Measurements from ENCODE around the gene CRYBG1.

CRYBG1 gene

DNA sequence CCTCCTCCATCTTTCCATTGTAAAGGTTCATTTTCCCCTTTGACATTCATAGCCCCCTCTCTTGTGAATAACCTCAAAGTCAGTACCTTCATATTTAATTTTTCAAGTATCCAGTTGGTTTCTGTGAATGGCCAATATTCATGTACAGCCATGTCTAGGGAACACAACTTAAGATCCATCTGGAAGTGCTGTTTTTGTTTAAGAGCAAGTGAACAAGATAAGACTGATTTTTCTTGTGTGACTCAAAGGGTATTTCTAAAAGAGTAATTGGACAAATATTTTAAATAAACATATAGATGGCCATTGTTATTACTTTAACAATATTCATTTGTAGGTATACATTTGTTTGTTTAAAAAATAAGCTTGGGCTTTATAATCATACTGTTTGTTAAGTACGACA lies 175.8 kb downstream of the CRYBG1 start:
- whole genome bisulfite sequencing, 2 donors (ENCODE audit: extremely low coverage in 2 of 2, insufficient read length in 2 of 2, insufficient replicate concordance in 1 of 2) = no CpG with 5 or more reads among the region's 1 CpG
- Histone ChIP-seq H3K79me1 (ENCODE audit: low read depth, low read length) (no peaks in the 10 kb centered on the region), H4K91ac (ENCODE audit: low read depth, low read length, poor library complexity) (no peak overlapping the region)

DNA sequence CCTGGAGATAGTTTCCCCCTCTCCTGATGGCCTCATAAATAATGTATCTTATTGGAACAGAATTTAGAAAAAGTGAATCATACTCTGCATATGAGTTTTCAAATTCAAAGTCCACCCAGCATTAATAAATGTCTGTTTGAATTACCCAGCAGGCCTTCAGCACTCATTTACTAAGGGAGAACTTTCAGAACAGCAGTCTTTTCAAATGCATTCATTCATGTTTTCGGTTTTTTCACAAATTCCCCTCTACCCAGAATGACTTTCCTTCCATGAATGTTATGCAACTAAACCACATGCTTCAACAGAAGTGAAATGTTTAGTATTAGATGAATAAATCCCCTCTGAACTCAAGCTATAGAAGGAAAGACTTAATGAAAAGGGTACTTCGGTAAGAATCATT lies 176.3 kb downstream of the CRYBG1 start:
- no peak overlapping the region for H2AFZ ChIP-seq (ENCODE audit: low read length)
- no peak overlapping the region for H3K4me3 ChIP-seq (ENCODE audit: low read length in 2 of 2)
- peaks cover 0 to 26% (median 0%) of the 10 kb centered on the region in 3 experiments for H3K27me3 ChIP-seq (ENCODE audit: control insufficient read depth in 3 of 3, insufficient read depth in 3 of 3, low read depth in 1 of 3, low read length in 3 of 3)
- no peak overlapping the region for H3K4me2 ChIP-seq (ENCODE audit: insufficient read depth, low read length, poor library complexity, severe bottlenecking)
- H3K4me1 ChIP-seq (ENCODE audit: control insufficient read depth in 2 of 2, insufficient read depth in 1 of 2, low read depth in 1 of 2, low read length in 2 of 2) = peaks cover 2 to 3% of the 10 kb centered on the region in 2 donors
- no peaks in the 10 kb centered on the region for H3K79me1 ChIP-seq (ENCODE audit: low read depth, low read length)
- H3K23ac ChIP-seq (ENCODE audit: low read depth, low read length, poor library complexity) = no peak overlapping the region
- no peak overlapping the region for H2BK120ac ChIP-seq (ENCODE audit: low read depth, low read length)
- H3K9me3 ChIP-seq (replicated peaks in 1 of 2; ENCODE audit: control insufficient read depth in 2 of 2, insufficient read depth in 1 of 2, low read depth in 1 of 2, low read length in 2 of 2) = no peaks in the 10 kb centered on the region
- no peak overlapping the region for H3K9ac ChIP-seq (ENCODE audit: low read depth, low read length, poor library complexity)
- H3K27ac ChIP-seq (replicated peaks; ENCODE audit: low read length) = no peak overlapping the region
- no peak overlapping the region for H3K18ac ChIP-seq (ENCODE audit: low read length)
- H3K36me3 ChIP-seq (replicated peaks in 1 of 2; ENCODE audit: control insufficient read depth in 2 of 2, insufficient read depth in 2 of 2, low read length in 2 of 2) = no peaks in the 10 kb centered on the region
- no CpG with 5 or more reads among the region's 2 CpGs for WGBS, 2 donors (ENCODE audit: extremely low coverage in 2 of 2, insufficient read length in 2 of 2, insufficient replicate concordance in 1 of 2)
- H2BK12ac ChIP-seq (ENCODE audit: low read length) = no peak overlapping the region
- no peak overlapping the region for H3K4ac ChIP-seq (ENCODE audit: low read length)
- no peak overlapping the region for H4K91ac ChIP-seq (ENCODE audit: low read depth, low read length, poor library complexity)
- no peak overlapping the region for H2BK15ac ChIP-seq (ENCODE audit: low read length)
- no peak overlapping the region for H2BK5ac ChIP-seq (ENCODE audit: low read length)
- DNase-seq (ENCODE audit: low spot score) = no peak
- H3K14ac ChIP-seq (ENCODE audit: low read length) = no peak overlapping the region
- no peak overlapping the region for H2AK5ac ChIP-seq (ENCODE audit: low read depth, low read length)
- no peak overlapping the region for H4K8ac ChIP-seq (ENCODE audit: low read depth, low read length)

More for the DNA sequence above, 175.8 kb downstream of the CRYBG1 start:
- Histone ChIP-seq H3K27ac (replicated peaks; ENCODE audit: low read length) (no peak overlapping the region), H3K23ac (ENCODE audit: low read depth, low read length, poor library complexity) (no peak overlapping the region), H4K8ac (ENCODE audit: low read depth, low read length) (no peak overlapping the region), H3K4me3 (ENCODE audit: low read length in 2 of 2) (no peak overlapping the region), H2BK5ac (ENCODE audit: low read length) (no peak overlapping the region), H2BK15ac (ENCODE audit: low read length) (no peak overlapping the region), H2BK12ac (ENCODE audit: low read length) (no peak overlapping the region), H3K27me3 (ENCODE audit: control insufficient read depth in 3 of 3, insufficient read depth in 3 of 3, low read depth in 1 of 3, low read length in 3 of 3) (peaks cover 0 to 26% (median 0%) of the 10 kb centered on the region in 3 experiments), H3K14ac (ENCODE audit: low read length) (no peak overlapping the region), H3K9me3 (replicated peaks in 1 of 2; ENCODE audit: control insufficient read depth in 2 of 2, insufficient read depth in 1 of 2, low read depth in 1 of 2, low read length in 2 of 2) (no peaks in the 10 kb centered on the region), H3K4ac (ENCODE audit: low read length) (no peak overlapping the region), H3K4me1 (ENCODE audit: control insufficient read depth in 2 of 2, insufficient read depth in 1 of 2, low read depth in 1 of 2, low read length in 2 of 2) (peaks cover 2 to 3% of the 10 kb centered on the region in 2 donors), H3K36me3 (replicated peaks in 1 of 2; ENCODE audit: control insufficient read depth in 2 of 2, insufficient read depth in 2 of 2, low read length in 2 of 2) (no peaks in the 10 kb centered on the region), H3K18ac (ENCODE audit: low read length) (no peak overlapping the region), H2AFZ (ENCODE audit: low read length) (no peak overlapping the region), H2AK5ac (ENCODE audit: low read depth, low read length) (no peak overlapping the region), H2BK120ac (ENCODE audit: low read depth, low read length) (no peak overlapping the region), H3K9ac (ENCODE audit: low read depth, low read length, poor library complexity) (no peak overlapping the region), H3K4me2 (ENCODE audit: insufficient read depth, low read length, poor library complexity, severe bottlenecking) (no peak overlapping the region)
- no peak for DNase-seq (ENCODE audit: low spot score)

DNA sequence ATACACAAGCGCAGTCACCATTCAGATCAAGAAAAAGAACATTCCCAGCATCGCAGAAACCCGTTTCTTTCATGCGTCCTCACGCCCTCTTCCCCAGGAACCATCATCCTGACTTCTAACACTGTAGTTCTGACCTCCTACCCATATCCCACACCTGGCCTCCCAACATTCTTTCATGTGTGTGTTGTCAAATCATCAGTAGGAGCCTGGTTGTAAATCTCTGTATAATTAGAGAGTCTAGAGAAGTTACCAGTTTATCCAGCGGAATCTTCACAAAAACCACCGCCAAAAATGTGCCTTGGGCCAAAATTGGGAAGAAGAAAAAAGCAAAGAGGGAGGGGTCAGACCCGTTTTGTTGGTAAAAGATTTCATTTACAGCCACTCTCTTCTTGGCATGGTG lies 177.1 kb downstream of the CRYBG1 start:
- DNase-seq (ENCODE audit: low spot score) = no peak
- no peak overlapping the region for H2BK12ac ChIP-seq (ENCODE audit: low read length)
- peaks cover 0 to 26% (median 0%) of the 10 kb centered on the region in 3 experiments for H3K27me3 ChIP-seq (ENCODE audit: control insufficient read depth in 3 of 3, insufficient read depth in 3 of 3, low read depth in 1 of 3, low read length in 3 of 3)
- H3K4me3 ChIP-seq (ENCODE audit: low read length in 2 of 2) = no peak overlapping the region
- H4K91ac ChIP-seq (ENCODE audit: low read depth, low read length, poor library complexity) = no peak overlapping the region
- no peak overlapping the region for H3K18ac ChIP-seq (ENCODE audit: low read length)
- no peak overlapping the region for H2BK15ac ChIP-seq (ENCODE audit: low read length)
- WGBS, 2 donors (ENCODE audit: extremely low coverage in 2 of 2, insufficient read length in 2 of 2, insufficient replicate concordance in 1 of 2) = no CpG with 5 or more reads among the region's 8 CpGs
- no peak overlapping the region for H3K27ac ChIP-seq (replicated peaks; ENCODE audit: low read length)
- no peak overlapping the region for H2BK5ac ChIP-seq (ENCODE audit: low read length)
- no peak overlapping the region for H3K4me2 ChIP-seq (ENCODE audit: insufficient read depth, low read length, poor library complexity, severe bottlenecking)
- H3K79me1 ChIP-seq (ENCODE audit: low read depth, low read length) = no peaks in the 10 kb centered on the region
- no peak overlapping the region for H2BK120ac ChIP-seq (ENCODE audit: low read depth, low read length)
- no peak overlapping the region for H3K9ac ChIP-seq (ENCODE audit: low read depth, low read length, poor library complexity)
- H3K4me1 ChIP-seq (ENCODE audit: control insufficient read depth in 2 of 2, insufficient read depth in 1 of 2, low read depth in 1 of 2, low read length in 2 of 2) = peaks cover 2 to 3% of the 10 kb centered on the region in 2 donors
- no peak overlapping the region for H3K4ac ChIP-seq (ENCODE audit: low read length)
- no peak overlapping the region for H4K8ac ChIP-seq (ENCODE audit: low read depth, low read length)
- H3K14ac ChIP-seq (ENCODE audit: low read length) = no peak overlapping the region
- H2AFZ ChIP-seq (ENCODE audit: low read length) = no peak overlapping the region
- no peaks in the 10 kb centered on the region for H3K36me3 ChIP-seq (replicated peaks in 1 of 2; ENCODE audit: control insufficient read depth in 2 of 2, insufficient read depth in 2 of 2, low read length in 2 of 2)
- no peak overlapping the region for H3K23ac ChIP-seq (ENCODE audit: low read depth, low read length, poor library complexity)
- no peak overlapping the region for H2AK5ac ChIP-seq (ENCODE audit: low read depth, low read length)
- H3K9me3 ChIP-seq (replicated peaks in 1 of 2; ENCODE audit: control insufficient read depth in 2 of 2, insufficient read depth in 1 of 2, low read depth in 1 of 2, low read length in 2 of 2) = no peaks in the 10 kb centered on the region

DNA sequence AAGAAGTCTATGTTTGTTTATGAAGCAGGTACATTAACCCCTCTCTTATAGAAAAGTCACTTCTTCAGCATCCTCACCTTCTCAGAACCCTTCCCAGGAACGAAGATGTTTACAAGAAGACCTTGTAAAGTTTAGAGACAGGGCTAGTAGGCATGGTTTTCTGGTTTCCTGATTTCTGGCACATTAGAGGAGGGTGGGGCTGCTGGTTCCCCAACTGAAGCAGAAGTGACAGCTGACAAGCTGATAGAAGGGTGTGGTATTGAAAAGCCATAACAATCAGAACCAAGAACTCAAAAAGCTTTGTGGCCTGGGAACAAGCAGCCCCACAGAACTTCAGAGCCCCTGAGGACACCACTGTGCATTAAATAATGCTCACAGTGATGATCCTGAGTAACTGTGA lies 177.6 kb downstream of the CRYBG1 start:
- Histone ChIP-seq H3K79me1 (ENCODE audit: low read depth, low read length) (no peaks in the 10 kb centered on the region), H3K4ac (ENCODE audit: low read length) (no peak overlapping the region), H3K4me2 (ENCODE audit: insufficient read depth, low read length, poor library complexity, severe bottlenecking) (no peak overlapping the region), H3K9me3 (replicated peaks in 1 of 2; ENCODE audit: control insufficient read depth in 2 of 2, insufficient read depth in 1 of 2, low read depth in 1 of 2, low read length in 2 of 2) (no peaks in the 10 kb centered on the region), H3K27me3 (ENCODE audit: control insufficient read depth in 3 of 3, insufficient read depth in 3 of 3, low read depth in 1 of 3, low read length in 3 of 3) (peaks cover 0 to 21% (median 0%) of the 10 kb centered on the region in 3 experiments), H3K27ac (replicated peaks; ENCODE audit: low read length) (no peak overlapping the region), H2AFZ (ENCODE audit: low read length) (no peak overlapping the region), H3K4me3 (ENCODE audit: low read length in 2 of 2) (no peak overlapping the region), H2BK120ac (ENCODE audit: low read depth, low read length) (no peak overlapping the region), H3K23ac (ENCODE audit: low read depth, low read length, poor library complexity) (no peak overlapping the region), H3K14ac (ENCODE audit: low read length) (no peak overlapping the region), H4K8ac (ENCODE audit: low read depth, low read length) (no peak overlapping the region), H2BK15ac (ENCODE audit: low read length) (no peak overlapping the region), H2AK5ac (ENCODE audit: low read depth, low read length) (no peak overlapping the region), H2BK5ac (ENCODE audit: low read length) (no peak overlapping the region), H2BK12ac (ENCODE audit: low read length) (no peak overlapping the region), H4K91ac (ENCODE audit: low read depth, low read length, poor library complexity) (no peak overlapping the region), H3K4me1 (ENCODE audit: control insufficient read depth in 2 of 2, insufficient read depth in 1 of 2, low read depth in 1 of 2, low read length in 2 of 2) (peaks cover 2 to 3% of the 10 kb centered on the region in 2 donors), H3K9ac (ENCODE audit: low read depth, low read length, poor library complexity) (no peak overlapping the region), H3K36me3 (replicated peaks in 1 of 2; ENCODE audit: control insufficient read depth in 2 of 2, insufficient read depth in 2 of 2, low read length in 2 of 2) (no peaks in the 10 kb centered on the region), H3K18ac (ENCODE audit: low read length) (no peak overlapping the region)
- no CpG with 5 or more reads among the region's 1 CpG for WGBS, 2 donors (ENCODE audit: extremely low coverage in 2 of 2, insufficient read length in 2 of 2, insufficient replicate concordance in 1 of 2)
- DNase-seq (ENCODE audit: low spot score) = no peak

Data from neuronal stem cell (in vitro differentiated cells).